Mononuclear cell (primary cell): ENCODE measurements around the gene ALDH3B2. TPM values are rescaled to one million over a fixed set of nuclear protein-coding genes. Genes with fewer than 3 reads are reported as not detected.

Experiments used
- H3K27me3 ChIP-seq: 2 replicates; pipeline ENCODE4 v1.6.0; 2011; ENCODE audit warnings: low read length, control low read depth; ENCODE audit not compliant: insufficient read depth
- H3K4me1 ChIP-seq: 2 replicates; pipeline ENCODE4 v1.5.1; 2011; ENCODE audit warnings: mild to moderate bottlenecking, low read length, control low read depth; ENCODE audit not compliant: insufficient read depth
- H3K4me3 ChIP-seq: 2 replicates; pipeline ENCODE4 v1.5.1; 2011; ENCODE audit warnings: mild to moderate bottlenecking, low read length, moderate library complexity
- H3K9me3 ChIP-seq: 2 replicates; pipeline ENCODE4 v1.5.1; 2011; ENCODE audit warnings: low read depth, mild to moderate bottlenecking, control low read depth, low read length
- total RNA-seq: library from RNA; depleted of rRNA; stranded (reverse); fragments of >200 nt; gene quantifications from one replicate; pipeline ENCODE4 v1.2.3, GENCODE V29; 2012

Gene ALDH3B2
- total RNA-seq, 1 donor = not detected

GRCh38 chr11:67633758-67634365 is 40.6 kb downstream of the ALDH3B2 start:
- Histone ChIP-seq H3K27me3 (no peaks in the 10 kb centered on the region), H3K4me1 (peaks cover 19% of the 10 kb centered on the region), H3K4me3 (no peak overlapping the region), H3K9me3 (no peaks in the 10 kb centered on the region)

- no peaks in the 10 kb centered on the region for H3K27me3 ChIP-seq
- H3K9me3 ChIP-seq = no peaks in the 10 kb centered on the region
- H3K4me3 ChIP-seq = no peak overlapping the region
- peaks cover 21% of the 10 kb centered on the region for H3K4me1 ChIP-seq
Observed at GRCh38 chr11:67632982-67633755, 41.3 kb downstream of the ALDH3B2 start.

- H3K4me3 ChIP-seq = no peak overlapping the region
- H3K27me3 ChIP-seq = no peaks in the 10 kb centered on the region
- peaks cover 21% of the 10 kb centered on the region for H3K4me1 ChIP-seq
- no peaks in the 10 kb centered on the region for H3K9me3 ChIP-seq
Observed at GRCh38 chr11:67632175-67632981, 42.0 kb downstream of the ALDH3B2 start.

- Histone ChIP-seq H3K4me3 (no peak overlapping the region), H3K4me1 (peaks cover 21% of the 10 kb centered on the region), H3K27me3 (no peaks in the 10 kb centered on the region), H3K9me3 (no peaks in the 10 kb centered on the region)
Observed at GRCh38 chr11:67631853-67632174, 42.6 kb downstream of the ALDH3B2 start.

- no peaks in the 10 kb centered on the region for H3K27me3 ChIP-seq
- H3K9me3 ChIP-seq = no peaks in the 10 kb centered on the region
Observed at GRCh38 chr11:67631411-67631810, 43.0 kb downstream of the ALDH3B2 start.

GRCh38 chr11:67630943-67631331 is 43.5 kb downstream of the ALDH3B2 start:
- no peaks in the 10 kb centered on the region for H3K27me3 ChIP-seq
- peaks cover 21% of the 10 kb centered on the region for H3K4me1 ChIP-seq
- H3K9me3 ChIP-seq = no peaks in the 10 kb centered on the region
- peak overlapping the region; percentile 53 for H3K4me3 ChIP-seq

More at GRCh38 chr11:67631411-67631810, 43.0 kb downstream of the ALDH3B2 start:
- Histone ChIP-seq H3K4me3 (no peak overlapping the region), H3K4me1 (peaks cover 21% of the 10 kb centered on the region)

GRCh38 chr11:67630228-67630942 is 44.0 kb downstream of the ALDH3B2 start:
- Histone ChIP-seq H3K4me3 (peak overlapping the region; percentile 53), H3K4me1 (peaks cover 21% of the 10 kb centered on the region), H3K27me3 (no peaks in the 10 kb centered on the region), H3K9me3 (no peaks in the 10 kb centered on the region)

GRCh38 chr11:67629386-67630227 is 44.8 kb downstream of the ALDH3B2 start, which contains the start of gene NUDT8:
NUDT8 (minus strand) TSS chr11:67629937; CDS start chr11:67629911, 26 bp downstream.
- no peaks in the 10 kb centered on the region for H3K9me3 ChIP-seq
- no peaks in the 10 kb centered on the region for H3K27me3 ChIP-seq
- H3K4me1 ChIP-seq = peaks cover 21% of the 10 kb centered on the region
- peak within 1 kb of the TSS; percentile 53 for H3K4me3 ChIP-seq

- H3K4me3 ChIP-seq = peak overlapping the region; percentile 49
- peaks cover 21% of the 10 kb centered on the region for H3K4me1 ChIP-seq
- no peaks in the 10 kb centered on the region for H3K27me3 ChIP-seq
- H3K9me3 ChIP-seq = no peaks in the 10 kb centered on the region
Observed at GRCh38 chr11:67628710-67629385, 45.6 kb downstream of the ALDH3B2 start.

- H3K4me3 ChIP-seq = no peak overlapping the region
- no peaks in the 10 kb centered on the region for H3K27me3 ChIP-seq
- peaks cover 21% of the 10 kb centered on the region for H3K4me1 ChIP-seq
- H3K9me3 ChIP-seq = no peaks in the 10 kb centered on the region
Observed at GRCh38 chr11:67627812-67628624, 46.4 kb downstream of the ALDH3B2 start.

- Histone ChIP-seq H3K4me1 (peaks cover 21% of the 10 kb centered on the region), H3K4me3 (no peak overlapping the region), H3K9me3 (no peaks in the 10 kb centered on the region), H3K27me3 (no peaks in the 10 kb centered on the region)
Observed at GRCh38 chr11:67627441-67627811, 47.0 kb downstream of the ALDH3B2 start.

- peaks cover 21% of the 10 kb centered on the region for H3K4me1 ChIP-seq
- H3K9me3 ChIP-seq = no peaks in the 10 kb centered on the region
- no peaks in the 10 kb centered on the region for H3K27me3 ChIP-seq
- no peak overlapping the region for H3K4me3 ChIP-seq
Observed at GRCh38 chr11:67626970-67627369, 47.5 kb downstream of the ALDH3B2 start.
